Stimulated activated CD4-positive, alpha-beta T cell treated with anti-CD3 and anti-CD28 coated beads, Interleukin-4, amount 100 ng/mL, for 1 hour (primary cell): ENCODE results near the gene MUS81.
"Not testable (repeated sequence)": the region's sequence is repeated elsewhere in the genome, so short reads cannot be mapped to it uniquely, and the experiment has no call there.

Experiments
- DNase-seq: peaks from one replicate; pipeline ENCODE4 v3.0.0-alpha.2; 2020

MUS81 gene

DNA sequence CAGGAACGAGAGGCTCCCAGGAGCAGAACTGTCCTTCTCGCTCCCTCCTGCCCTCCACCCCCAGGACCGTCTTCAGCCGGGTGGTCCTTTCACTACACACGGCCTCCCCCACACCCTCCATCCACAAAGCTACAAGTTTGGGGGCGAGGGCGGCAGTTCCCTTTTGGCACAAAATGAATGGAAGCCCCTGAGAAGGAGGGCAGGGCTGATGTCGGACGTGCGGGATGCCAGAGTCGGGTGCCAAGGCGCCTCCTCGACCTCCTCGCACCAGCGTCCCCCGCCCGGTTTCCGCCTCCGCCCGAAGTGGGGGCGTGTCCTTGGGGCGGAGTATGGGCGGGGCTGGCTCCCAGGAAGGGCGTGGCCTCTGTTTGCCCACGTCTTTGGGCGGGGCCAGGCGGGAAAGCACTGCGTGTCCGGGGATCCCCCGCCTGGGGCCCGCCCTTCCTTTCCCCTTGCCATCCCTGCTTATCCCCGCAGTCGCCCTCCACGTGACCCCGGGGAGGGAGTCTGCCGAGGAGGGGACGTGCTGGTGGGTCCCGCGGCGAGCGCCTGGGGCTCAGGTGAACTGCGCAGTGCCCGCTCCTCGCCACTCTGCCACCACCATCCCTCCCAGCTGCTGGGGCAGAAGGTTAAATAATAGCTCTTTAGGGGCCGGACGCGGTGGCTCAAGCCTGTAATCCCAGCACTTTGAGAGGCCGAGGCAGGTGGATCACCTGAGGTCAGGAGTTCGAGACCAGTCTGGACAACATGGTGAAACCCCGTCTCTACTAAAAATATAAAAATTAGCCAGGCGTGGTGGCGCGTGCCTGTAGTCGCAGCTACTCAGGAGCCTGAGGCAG, 13.3 kb downstream of the MUS81 start:
- DNase-seq = peak; percentile 95

DNA sequence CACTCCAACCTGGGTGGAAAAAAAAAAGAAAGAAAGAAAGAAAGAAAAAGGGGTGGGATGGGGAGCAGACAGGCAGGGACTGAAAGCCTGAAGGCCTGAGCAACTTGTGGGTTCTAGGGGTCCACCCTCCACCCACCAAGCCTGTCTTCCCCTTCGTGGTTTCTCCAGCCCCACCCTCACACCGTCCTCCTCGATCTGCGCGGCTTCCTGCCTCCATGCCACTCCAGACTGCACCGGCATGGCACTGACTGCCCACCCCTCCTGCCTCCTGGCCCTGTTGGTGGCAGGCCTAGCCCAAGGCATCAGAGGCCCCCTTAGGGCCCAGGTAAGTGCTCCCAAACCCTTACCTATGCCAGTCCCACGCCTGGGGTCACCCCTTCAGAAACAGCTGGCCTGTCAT, 19.4 kb downstream of the MUS81 start, which contains the start of gene CTSW:
TSS of gene CTSW (plus strand) at position 221 of the 400 bp plus-strand sequence. CDS start at position 239, 18 bp downstream.
- no peak for DNase-seq

DNA sequence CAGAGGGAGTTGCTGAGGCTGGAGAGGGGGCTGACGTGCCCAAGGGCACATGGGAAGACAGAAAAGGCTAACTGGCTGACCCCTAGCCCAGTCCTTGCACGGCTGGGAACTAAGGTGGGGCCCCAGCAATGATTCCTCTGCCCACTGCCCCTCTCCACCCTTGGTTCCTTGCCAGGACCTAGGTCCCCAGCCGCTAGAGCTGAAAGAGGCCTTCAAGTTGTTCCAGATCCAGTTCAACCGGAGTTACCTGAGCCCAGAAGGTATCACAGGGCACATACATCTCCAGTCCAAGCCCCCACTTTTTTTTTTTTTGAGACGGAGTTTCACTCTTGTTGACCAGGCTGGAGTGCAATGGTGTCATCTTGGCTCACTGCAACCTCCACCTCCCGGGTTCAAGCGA, 19.8 kb downstream of the MUS81 start:
- no peak for DNase-seq

DNA sequence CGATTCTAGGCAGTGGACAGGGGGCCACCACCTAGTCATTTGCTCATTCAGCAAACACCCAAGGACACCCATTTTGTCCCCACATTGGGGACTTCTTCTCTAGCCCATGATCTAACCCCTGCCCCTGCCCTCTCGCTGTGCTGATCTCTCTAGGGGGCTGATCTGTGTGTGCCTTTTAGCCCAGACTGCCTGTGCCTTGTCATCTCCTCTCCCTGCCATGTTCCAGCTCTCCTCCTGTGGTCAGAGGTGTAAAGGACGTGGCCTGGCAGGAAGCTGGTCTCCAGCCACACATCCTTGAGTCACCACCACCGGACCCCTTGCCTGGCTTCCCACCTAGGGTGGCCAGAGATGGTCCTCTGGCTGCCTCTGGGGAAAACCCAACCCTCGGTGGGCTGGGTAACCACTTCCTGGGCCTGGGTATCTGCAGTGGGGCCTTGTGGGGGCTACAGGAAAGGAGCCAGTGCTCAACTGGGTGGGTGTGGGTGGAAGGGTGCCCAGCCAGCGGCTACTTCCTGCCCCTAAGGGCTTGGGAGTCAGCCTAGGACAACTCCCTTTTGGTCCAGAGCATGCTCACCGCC, 20.7 kb downstream of the MUS81 start:
- DNase-seq = no peak

DNA sequence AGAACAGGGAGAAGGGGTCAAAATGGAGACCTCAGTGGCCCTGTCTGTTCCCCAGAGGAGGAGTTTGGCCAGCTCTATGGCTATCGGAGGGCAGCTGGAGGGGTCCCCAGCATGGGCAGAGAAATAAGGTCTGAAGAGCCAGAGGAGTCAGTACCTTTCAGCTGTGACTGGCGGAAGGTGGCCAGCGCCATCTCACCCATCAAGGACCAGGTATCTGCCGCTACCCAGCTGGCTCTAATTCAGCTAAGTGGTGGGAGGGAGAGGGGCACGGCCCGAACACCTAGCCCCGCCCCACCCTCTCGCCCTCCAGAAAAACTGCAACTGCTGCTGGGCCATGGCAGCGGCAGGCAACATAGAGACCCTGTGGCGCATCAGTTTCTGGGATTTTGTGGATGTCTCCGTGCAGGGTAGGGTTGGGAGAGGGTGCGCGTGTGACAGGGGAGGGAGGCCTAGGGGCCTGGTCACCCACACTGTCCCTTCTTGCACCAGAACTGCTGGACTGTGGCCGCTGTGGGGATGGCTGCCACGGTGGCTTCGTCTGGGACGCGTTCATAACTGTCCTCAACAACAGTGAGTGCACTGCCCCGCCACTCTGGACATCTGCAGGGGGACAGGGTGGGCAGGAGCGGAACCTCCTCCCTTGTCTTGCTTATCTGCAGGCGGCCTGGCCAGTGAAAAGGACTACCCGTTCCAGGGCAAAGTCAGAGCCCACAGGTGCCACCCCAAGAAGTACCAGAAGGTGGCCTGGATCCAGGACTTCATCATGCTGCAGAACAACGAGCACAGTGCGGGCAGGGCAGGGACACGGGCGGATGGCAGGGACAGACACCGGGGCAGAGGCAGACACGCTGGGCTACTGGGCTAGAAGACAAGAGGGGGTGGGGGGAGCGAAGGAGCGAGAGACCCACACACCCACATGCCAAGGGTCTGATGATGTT, 22.2 kb downstream of the MUS81 start:
- no peak for DNase-seq

DNA sequence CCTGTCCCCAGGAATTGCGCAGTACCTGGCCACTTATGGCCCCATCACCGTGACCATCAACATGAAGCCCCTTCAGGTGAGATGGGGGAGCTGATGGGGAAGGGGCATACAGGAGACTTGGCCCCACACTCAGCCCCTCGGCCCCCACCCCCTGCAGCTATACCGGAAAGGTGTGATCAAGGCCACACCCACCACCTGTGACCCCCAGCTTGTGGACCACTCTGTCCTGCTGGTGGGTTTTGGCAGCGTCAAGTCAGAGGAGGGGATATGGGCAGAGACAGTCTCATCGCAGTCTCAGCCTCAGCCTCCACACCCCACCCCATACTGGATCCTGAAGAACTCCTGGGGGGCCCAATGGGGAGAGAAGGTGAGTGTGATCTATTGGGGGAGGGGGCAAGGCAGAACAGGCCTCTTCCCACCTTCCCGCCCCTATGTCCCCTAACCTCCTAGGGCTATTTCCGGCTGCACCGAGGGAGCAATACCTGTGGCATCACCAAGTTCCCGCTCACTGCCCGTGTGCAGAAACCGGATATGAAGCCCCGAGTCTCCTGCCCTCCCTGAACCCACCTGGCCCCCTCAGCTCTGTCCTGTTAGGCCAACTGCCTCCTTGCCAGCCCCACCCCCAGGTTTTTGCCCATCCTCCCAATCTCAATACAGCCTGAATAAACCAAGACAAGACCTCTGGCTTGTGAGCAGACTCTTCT, 23.0 kb downstream of the MUS81 start:
- no peak for DNase-seq

DNA sequence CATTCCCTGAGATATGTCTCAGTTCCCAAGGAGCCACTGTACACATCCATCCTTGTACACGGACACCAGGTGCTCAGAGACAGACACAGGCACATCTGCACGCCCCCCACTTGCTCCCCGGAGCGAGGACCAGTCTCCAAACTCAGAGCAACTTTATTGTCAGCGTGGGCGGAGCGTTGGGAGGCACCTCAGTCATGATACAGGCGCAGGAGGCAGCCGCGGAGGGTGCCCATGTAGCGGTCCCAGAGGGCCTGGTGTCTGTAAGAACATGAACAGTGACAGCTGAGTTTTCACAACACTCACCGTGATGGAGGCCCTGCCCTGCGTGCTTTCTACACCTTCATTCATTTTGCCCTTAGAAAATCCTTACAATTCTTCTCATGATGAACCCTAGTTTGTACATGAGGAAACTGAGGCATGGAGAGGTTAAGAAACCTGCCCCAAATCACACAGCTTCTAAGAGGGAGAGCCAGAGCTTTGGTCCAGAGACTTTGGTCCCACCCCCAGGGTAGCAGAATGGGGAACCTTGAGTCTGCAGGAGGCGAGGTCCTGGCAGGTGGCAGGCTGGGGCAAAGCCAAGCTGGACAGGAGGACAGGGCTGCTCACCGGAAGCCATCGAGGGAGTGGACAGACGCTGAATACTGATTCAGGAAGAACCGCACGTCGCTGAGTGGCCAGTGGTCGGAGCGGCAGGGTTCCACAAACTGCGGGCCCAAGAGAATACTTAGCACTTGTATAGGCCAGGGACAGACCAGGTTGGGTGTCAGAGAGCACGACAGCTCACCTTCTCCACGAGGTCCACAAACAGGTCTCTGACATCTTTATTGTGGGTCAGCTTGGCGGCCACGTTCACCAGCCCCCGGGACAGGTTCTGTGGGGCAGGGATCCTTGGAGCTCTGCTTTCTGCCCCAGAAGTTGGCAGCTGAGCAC, 23.8 kb downstream of the MUS81 start:
- no peak for DNase-seq

DNA sequence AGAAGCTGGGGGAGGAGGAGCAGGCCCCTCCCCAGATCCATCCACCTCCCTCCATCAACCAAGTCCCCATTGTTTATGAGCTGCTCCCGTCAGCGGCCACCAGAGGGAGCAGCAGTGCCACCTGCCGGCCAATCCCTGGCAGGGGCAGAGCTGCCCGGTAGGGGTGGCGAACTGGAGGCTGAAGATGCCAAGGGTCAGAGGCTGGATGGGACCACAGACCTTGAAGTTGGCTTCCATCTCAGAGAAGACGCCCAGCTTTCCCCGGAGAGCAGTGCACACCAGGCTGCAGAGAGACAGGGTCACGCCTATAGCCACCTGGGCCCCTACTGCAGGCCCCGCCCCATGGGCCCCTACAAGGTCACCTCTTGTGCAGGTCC, 24.5 kb downstream of the MUS81 start:
- peak; percentile 84 for DNase-seq

DNA sequence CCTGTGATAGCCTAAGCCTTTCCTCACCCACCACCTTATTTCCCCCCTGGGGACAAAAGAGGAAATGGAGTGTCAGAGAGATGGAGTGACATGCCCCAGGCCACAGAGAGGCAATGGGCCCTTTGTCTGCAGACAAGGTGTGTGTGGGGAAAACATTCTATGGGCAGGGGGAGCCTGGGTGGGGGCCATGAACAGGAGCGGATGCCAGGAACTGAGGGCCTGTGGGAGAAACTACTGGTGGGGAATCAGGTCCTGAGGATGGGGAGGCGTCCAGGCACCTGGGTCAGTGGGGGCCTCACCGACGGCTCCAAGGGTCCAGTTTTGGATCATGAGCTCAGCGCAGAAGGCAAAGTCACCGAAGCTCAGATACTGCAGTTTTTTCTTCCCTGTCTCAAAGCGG, 25.0 kb downstream of the MUS81 start:
- DNase-seq = no peak

DNA sequence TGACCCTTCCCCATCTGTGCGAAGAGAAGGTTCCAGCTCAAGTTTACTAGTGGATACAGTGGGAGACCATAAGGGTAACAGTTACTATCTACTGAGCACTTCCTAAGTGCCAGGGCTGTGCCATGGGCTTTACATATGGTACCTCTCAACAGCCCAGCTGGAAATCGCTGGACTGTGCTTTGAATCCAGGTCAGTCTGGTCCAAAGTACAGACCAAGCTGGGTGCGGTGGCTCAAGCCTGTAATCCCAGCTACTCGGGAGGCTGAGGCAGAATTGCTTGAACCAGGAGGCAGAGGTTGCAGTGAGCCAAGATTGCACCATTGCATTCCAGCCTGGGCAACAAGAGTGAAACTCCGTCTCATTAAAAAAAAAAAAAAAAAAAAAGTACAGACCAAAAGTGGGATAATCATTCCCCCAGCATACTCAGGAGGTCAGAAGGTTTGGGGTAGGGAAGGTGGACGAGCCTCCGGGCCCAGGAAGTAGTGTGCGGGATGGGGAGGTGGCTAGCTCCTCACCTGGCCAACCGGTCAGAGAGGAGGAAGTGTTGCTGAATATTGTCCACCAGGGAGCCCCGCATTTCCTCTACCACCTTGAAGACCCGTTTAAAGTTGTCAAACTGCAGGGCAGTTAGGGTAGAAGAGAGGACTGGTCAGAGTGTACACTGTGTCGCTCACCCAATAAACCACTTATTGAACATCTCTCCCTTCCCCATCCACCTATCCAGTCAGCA, 25.7 kb downstream of the MUS81 start:
- DNase-seq = no peak

DNA sequence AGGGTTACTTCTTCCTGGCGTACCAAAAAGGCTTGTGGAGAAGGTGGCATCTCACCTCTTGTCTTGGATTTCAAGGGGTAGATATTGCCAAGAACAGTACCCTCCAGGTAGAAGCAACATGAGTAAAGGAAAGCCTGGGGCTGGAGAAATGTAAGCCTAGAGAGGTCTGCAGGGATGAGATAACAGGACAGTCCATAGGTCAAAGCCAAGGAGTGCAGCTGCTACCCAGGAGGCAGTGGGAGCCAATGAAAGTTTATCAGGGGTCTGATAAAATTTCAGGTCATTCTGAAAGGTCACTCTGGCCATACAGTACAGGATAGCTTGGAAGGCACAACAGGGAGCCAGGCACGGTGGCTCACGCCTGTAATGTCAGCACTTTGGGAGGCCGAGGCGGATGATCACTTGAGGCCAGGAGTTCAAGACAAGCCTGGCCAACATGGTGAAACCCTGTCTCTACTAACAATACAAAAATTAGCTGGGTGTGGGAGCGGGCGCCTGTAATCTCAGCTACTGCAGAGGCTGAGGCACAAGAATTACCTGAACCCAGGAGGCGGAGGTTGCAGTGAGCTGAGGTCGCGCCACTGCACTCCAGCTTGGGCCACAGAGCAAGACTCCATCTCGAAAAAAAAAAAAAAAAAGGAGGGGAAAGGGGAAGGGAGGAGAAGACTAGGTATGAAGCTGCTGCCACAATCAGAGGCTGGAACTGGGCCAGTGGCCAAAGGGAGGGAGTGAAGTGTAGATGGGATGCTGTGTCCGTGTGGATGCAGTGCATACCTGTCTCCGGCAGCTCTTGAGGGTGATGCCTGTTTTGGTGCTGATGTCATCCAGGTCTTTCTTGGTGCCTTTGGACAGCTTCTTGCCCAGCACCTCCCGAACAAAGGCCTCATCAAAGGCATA, 26.8 kb downstream of the MUS81 start:
- DNase-seq = no peak

DNA sequence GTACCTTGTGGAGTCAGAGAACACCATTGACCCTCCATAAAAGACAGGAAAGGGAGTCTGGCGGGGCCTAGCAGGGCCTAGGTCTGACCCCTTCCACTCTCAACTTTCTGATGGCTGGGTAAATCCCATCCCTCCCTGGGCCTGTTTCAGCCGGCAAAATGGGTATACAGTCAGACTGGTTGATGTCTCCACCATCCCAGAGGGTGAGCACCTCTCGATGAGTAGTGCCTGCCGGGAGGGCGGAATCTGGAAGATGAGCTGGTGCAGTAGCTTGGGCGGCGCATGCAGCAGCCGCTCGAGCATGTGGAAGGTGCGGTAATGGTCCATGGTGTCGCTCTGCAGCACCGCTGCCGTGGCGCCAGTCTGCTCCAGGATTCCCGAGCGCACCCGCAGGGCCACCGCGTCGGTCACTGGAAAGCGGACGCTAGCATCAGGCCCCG, 27.5 kb downstream of the MUS81 start:
- no peak for DNase-seq

DNA sequence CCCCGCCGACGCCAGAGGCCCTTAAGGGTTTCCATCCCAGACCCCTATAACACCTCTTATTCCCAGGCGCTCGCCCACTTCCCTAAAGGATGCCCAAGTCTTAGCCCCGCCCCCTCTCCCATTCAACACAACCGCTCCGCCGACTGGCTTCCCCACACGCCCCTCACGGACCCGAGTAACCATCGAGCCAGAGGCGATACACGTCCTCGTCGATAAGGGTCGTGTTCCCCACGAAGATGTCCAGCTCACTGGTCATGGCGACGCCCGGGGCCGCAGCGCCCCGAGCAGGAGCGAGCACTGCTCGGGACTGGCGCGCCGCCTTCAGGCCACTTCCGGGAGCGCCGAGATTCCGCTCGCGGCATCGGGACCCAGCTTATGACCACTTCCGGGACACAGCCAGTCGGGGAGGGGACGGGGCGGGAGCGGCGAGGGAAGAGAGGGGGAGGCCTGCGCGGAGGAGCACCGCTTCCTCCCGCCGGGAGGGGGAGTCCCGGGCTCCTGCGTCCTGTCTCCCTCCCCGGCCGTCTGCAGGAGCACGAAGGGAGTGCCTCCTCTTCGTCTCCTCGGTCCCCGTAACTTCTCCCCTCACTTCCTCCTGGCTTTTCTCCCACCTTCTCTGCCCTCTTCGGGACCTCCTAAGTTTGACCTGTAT, 28.1 kb downstream of the MUS81 start, which contains the start of gene FIBP:
TSS of gene FIBP (minus strand) at position 309 of the 652 bp plus-strand sequence. CDS start at position 256, 53 bp downstream.
- DNase-seq = peak; percentile 96

DNA sequence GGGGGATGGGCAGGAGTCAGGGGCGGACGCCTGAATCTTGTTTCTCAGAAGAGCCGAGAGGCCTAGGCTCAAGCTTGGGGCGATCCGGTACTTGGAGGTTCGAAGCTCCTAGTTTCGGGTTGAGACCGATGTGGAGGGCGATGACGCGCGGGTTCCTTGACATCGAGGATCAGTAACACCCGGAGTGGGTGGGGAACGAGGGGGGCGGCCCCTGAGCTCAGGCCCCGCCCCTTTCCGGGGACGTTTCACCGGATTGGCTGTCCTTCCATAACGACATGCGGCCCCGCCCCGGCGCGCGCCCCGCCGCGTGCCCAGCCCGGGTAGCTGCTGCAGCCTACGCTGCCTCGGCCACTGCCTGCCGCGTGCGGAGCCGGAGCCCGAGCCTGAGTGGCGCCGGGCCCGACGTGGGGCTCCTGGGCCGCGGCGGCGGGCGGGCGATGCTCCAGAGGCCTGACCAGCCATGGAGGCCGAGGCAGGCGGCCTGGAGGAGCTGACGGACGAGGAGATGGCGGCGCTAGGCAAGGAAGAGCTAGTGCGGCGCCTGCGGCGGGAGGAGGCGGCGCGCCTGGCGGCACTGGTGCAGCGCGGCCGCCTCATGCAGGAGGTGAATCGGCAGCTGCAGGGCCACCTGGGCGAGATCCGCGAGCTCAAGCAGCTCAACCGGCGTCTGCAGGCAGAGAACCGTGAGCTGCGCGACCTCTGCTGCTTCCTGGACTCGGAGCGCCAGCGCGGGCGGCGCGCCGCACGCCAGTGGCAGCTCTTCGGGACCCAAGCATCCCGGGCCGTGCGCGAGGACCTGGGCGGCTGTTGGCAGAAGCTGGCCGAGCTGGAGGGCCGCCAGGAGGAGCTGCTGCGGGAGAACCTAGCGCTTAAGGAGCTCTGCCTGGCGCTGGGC, 30.3 kb downstream of the MUS81 start, which contains the start of gene CCDC85B:
TSS of gene CCDC85B (plus strand) at position 350 of the 895 bp plus-strand sequence. CDS start at position 461, 111 bp downstream.
- DNase-seq = peak; percentile 98

DNA sequence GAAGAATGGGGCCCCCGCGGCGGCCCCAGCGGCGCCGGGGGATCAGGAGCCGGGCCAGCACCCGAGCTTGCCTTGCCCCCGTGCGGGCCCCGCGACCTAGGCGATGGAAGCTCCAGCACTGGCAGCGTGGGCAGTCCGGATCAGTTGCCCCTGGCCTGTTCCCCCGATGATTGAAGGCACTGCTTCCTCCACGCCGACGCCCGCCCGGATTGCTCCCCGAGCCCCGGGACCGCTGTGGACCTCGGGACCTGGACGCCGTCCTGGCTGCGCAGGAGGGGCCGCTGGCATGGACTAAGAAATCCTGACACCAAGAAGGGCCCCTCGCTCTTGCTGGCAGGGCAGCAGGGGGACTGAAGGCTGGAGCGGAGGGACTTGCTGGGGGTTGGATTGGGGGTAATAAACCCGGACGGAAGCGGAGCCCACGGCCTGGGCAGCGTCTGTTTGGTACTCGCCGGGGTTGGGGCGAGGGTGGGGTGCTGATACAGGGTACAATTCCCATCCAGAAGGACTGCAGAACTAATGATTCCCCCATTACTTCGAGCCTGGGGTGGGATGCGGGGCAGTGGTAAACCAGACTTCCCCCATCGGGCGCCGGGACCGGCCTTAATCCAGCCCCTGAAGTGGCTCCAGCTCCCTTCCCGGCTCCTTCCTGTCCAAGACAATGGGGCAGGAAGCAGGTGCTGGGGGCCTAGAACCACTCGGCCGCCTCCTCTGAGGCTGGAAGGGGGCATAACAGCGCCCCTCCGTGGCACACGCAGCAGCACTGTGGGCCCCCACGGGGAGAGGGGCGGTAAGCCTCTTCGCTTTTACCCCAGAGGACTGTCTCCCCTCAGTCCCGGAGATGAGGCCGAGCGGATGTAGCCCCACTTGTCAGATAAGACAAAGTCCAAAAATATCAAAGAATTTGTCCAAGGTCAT, 31.2 kb downstream of the MUS81 start:
- peak; percentile 63 for DNase-seq

DNA sequence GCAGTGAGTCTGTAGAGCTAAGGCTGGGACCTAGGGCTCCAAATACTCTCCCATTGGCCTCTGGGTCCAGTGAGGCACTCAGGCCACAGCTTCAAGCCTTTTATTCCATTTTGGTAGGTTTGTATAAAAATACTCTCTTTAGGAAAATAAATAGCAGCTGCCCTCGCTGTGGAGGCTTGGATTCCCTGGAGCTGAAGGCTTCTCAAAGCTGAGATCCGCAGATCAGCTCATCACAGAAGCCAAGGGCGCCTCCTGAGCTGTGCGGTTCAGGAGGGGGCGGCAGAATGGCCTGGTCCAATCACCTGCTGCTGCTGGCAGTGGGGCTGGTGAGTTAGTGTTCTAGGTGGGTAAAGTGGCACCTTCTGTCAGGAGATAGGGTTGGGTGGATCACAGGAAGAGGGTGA, 31.9 kb downstream of the MUS81 start:
- not testable (repeated sequence) for DNase-seq
